Measurements from ENCODE around the gene IPO5. TPM values are rescaled to one million over a fixed set of nuclear protein-coding genes. Genes with fewer than 3 reads are reported as not detected.
"Not testable (repeated sequence)": the region's sequence is repeated elsewhere in the genome, so short reads cannot be mapped to it uniquely, and the experiment has no call there.

The IPO5 gene
- polyA plus RNA-seq, 1 donor from 2014 or later: 25.3 TPM

DNA sequence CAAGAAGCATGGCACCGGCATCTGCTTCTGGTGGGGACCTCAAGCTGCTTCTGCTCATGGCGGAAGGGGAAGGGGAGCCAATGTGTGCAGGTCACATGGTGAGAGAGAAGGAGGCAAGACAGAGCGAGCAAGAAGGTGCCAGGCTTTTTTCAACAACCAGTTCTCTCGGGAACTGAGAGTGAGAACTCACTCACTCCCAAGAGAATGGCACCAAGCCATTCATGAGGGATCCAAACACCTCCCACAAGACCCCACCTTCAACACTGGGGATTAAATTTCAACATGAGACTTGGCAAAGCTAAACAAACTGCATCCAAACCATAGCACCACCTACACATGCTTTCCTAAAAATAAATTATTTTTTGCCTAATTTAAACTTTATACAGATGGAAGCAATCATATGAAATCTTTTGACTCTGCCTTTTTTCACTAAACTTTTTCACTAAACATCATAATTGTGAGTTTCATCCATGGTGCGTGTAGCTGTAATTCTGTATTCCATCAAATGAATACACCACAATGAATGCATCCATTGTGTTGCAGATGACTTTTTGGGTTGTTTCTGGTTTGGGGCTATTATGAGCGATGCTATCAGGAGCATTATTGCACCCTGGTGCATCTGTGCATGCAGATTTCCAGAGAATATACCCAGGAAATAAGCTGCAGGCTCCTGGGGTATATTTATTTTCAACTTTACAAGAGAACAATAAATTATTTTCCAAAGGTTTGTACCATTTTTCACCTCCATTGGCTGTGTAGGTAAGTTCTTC is 14.6 kb upstream of the IPO5 start:
- Mint-ChIP-seq H3K4me3 (no peak overlapping the region), H3K36me3 (peaks cover 3% of the 10 kb centered on the region), H3K27ac (peak overlapping the region in 1 of 3 donors; percentile 62), H3K27me3 (peaks cover 14% of the 10 kb centered on the region), H3K9me3 (peaks cover 0 to 3% (median 0%) of the 10 kb centered on the region in 3 donors), H3K4me1 (peaks cover 0 to 4% (median 0%) of the 10 kb centered on the region in 3 donors)

DNA sequence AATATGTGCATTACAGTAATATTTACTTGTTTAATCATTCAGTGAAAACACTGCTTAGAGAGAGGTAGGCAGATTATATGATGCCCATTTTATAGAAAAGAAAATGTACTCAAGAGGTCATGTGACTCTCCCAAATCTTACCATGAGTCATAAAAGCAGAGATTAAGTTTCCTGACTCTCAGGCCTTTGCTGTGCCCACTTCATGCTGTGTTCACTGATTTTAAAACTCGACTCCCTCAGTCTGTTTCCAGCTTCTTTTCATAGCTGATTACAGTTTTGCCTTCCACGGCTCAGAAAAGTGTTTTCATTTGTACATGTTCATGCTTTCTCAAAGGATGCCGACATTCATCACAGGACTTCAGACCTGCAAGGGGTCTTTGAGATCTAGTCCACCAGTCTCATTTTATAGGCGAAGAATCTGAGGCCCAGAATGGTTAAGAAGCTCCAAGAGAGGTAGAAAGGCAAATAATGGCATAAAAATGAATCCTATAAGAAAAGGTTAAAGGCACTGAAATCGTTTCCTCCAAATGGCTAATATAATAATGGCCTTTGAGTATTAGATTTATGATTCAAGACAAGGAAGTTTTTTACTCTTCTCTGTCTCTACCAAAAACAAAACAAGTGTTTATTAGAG is 9.0 kb upstream of the IPO5 start:
- no peak overlapping the region for H3K4me3 Mint-ChIP-seq
- no peak overlapping the region for H3K27ac Mint-ChIP-seq
- peaks cover 5% of the 10 kb centered on the region for H3K27me3 Mint-ChIP-seq
- H3K36me3 Mint-ChIP-seq: peaks cover 3% of the 10 kb centered on the region
- peaks cover 0 to 8% (median 7%) of the 10 kb centered on the region in 3 donors for H3K9me3 Mint-ChIP-seq
- H3K4me1 Mint-ChIP-seq: peaks cover 3 to 10% (median 4%) of the 10 kb centered on the region in 3 donors

DNA sequence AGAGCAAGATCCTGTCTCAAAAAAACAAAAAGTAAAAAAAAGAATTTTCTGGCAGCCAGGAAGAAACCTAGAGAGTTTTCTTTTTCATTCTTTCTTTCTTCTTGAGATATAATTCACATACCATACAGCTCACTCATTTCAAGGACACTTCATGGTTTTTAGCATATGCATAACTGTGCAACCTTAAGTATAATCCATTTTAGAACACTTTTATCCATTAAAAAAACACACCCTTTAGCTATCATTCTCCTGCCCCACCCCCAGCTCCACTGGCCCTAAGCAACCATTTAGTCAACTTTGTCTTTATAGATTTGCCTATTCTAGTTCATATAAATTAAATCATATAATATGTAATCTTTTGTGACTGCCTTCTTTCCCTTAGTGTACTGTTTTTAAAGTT is 8.1 kb upstream of the IPO5 start:
- H3K36me3 Mint-ChIP-seq: peaks cover 2% of the 10 kb centered on the region
- H3K4me3 Mint-ChIP-seq: no peak overlapping the region
- H3K4me1 Mint-ChIP-seq: peaks cover 3 to 10% (median 4%) of the 10 kb centered on the region in 3 donors
- peaks cover 1 to 10% (median 8%) of the 10 kb centered on the region in 3 donors for H3K9me3 Mint-ChIP-seq
- peaks cover 6% of the 10 kb centered on the region for H3K27me3 Mint-ChIP-seq
- no peak overlapping the region for H3K27ac Mint-ChIP-seq

DNA sequence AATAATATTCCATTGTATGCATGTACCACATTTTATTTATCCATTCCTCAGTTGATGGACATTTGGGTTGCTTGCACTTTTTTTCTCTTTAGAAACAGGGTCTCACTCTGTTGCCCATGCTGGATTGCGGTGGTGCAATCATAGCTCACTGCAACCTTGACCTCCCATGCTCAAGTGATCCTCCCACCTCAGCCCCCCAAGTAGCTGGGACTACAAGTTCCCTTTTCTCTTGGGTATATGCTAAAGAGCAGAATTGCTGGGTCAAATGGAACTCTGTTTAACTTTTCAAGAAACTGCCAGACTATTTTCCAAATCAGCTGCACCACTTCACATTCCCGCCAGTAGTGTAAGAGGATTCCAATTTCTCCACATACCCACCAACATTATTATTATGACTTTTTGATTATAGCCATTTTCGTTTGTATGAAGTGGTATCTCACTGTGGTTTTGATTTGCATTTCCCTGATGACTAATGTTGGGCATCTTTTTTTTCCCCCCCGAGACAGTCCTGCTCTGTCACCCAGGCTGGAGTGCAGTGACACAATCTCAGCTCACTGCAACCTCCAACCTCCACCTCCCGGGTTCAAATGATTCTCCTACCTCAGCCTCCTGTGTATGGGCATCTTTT is 7.6 kb upstream of the IPO5 start:
- Mint-ChIP-seq H3K4me3 (peak overlapping the region in 2 of 4 donors; percentile 17 to 66), H3K27me3 (peaks cover 6% of the 10 kb centered on the region)

DNA sequence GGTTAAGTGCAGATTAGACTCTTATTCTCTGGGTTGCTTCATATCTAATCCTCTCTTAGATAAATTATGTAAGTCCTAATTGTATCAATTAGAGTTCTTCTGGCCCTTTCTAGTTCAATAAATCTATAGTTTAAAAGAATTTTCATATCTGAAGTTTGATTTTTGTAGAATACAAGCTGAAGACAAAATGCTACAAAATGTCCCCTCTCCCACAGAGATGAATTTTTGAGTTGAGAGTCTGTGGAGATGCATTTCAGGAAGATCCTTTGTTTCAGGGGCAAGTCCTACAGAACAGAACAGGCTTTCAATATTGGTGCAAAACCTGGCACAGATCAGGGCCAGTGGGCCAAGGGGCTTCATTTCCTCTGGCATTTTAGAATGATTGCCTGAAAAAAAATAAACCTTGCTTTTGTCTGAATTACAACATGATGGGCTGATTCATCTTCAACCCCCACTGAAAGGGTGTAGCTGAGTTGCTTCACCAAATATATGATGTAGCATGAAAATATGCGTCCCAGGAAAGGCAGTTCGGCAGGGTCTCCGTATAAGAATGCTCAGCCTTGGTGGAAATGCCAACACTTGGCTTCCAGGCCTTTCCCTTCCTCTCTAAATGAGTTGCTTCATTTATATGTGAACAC is 6.4 kb upstream of the IPO5 start:
- H3K27me3 Mint-ChIP-seq: peaks cover 6% of the 10 kb centered on the region
- H3K27ac Mint-ChIP-seq: no peak overlapping the region
- H3K36me3 Mint-ChIP-seq: peaks cover 3% of the 10 kb centered on the region
- peaks cover 1 to 10% (median 7%) of the 10 kb centered on the region in 3 donors for H3K9me3 Mint-ChIP-seq
- H3K4me3 Mint-ChIP-seq: no peak overlapping the region
- peaks cover 4 to 10% (median 5%) of the 10 kb centered on the region in 3 donors for H3K4me1 Mint-ChIP-seq

More for the DNA sequence above, 7.6 kb upstream of the IPO5 start:
- Mint-ChIP-seq H3K9me3 (peaks cover 1 to 10% (median 8%) of the 10 kb centered on the region in 3 donors), H3K4me1 (peaks cover 3 to 10% (median 4%) of the 10 kb centered on the region in 3 donors), H3K36me3 (peaks cover 3% of the 10 kb centered on the region), H3K27ac (no peak overlapping the region)

DNA sequence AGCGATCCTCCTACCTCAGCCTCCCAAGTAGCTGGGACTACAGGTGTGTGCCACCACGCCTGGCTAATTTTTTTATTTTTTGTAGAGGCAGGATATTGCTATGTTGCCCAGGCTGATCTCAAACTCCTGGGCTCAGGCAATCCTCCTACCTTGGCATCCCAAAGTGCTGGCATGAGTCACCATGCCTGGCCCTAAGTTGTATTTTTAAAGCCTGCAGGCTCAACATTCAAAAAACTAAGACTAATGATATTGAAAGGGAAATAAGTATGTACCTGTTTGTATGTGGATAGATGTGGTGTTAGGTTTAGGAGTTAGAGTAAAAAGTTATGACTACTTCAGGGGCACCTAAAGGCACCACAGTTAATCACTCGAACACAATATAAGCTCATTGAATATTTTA is 5.4 kb upstream of the IPO5 start:
- peaks cover 3% of the 10 kb centered on the region for H3K36me3 Mint-ChIP-seq
- no peak overlapping the region for H3K27ac Mint-ChIP-seq
- H3K9me3 Mint-ChIP-seq: peaks cover 1 to 10% (median 7%) of the 10 kb centered on the region in 3 donors
- H3K4me1 Mint-ChIP-seq: peaks cover 6 to 8% (median 7%) of the 10 kb centered on the region in 3 donors
- no peak overlapping the region for H3K4me3 Mint-ChIP-seq
- H3K27me3 Mint-ChIP-seq: peaks cover 6% of the 10 kb centered on the region

DNA sequence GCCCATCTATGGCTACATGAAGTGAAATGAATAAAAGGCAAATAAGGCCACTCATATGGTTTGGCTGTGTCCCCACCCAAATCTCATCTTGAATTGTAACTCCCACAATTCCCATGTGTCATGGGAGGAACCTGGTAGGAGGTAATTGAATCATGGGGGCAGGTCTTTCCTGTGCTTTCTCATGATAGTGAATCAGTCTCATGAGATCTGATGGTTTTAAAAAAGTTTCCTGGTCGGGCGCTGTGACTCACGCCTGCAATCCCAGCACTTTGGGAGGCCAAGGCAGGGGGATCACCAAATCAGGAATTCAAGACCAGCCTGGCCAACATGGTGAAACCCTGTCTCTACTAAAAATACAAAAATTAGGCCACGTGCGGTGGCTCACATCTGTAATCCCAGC is 4.2 kb upstream of the IPO5 start:
- not testable (repeated sequence) for H3K27ac Mint-ChIP-seq, H3K4me3 Mint-ChIP-seq, H3K4me1 Mint-ChIP-seq, H3K36me3 Mint-ChIP-seq, H3K27me3 Mint-ChIP-seq
- H3K9me3 Mint-ChIP-seq: peaks cover 1 to 10% (median 6%) of the 10 kb centered on the region in 3 donors

DNA sequence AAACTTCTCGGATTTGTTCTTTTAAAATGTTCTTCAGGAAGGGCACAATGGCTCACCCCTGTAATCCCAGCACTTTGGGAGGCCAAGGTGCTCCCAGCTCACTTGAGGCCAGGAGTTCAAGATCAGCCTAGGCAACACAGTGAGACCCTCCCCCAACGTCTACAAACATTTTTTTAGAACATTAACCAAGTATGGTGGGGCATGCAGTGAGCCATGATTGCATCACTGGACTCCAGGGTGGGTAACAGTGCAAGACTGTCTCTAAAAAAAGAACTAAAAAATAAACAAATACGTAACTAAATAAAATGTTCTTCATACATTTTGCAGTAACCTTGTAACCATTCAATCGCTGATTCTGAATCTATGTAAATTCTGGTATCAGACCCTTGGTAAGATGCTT is 2.1 kb upstream of the IPO5 start:
- Mint-ChIP-seq H3K27ac (no peak overlapping the region), H3K4me3 (no peak overlapping the region), H3K27me3 (peaks cover 6% of the 10 kb centered on the region), H3K36me3 (peaks cover 3% of the 10 kb centered on the region), H3K9me3 (peaks cover 0 to 3% (median 1%) of the 10 kb centered on the region in 3 donors), H3K4me1 (peaks cover 2 to 5% (median 4%) of the 10 kb centered on the region in 3 donors)

DNA sequence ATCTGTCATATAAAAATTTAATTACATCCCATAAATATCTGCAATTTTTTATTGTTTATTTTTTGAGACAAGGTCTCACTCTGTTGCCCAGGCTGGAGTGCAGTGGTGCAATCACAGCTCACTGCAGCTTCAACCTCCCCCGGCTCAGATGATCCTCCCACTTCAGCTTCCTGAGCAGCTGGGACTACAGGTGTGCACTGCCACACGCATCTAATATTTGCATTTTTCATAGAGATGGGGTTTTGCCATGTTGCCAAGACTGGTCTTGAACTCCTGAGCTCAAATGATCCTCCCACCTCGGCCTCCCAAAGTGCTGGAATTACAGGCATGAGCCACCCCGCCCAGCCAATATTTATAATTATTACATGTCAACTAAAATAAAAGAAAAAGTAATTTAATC is 644 bp upstream of the IPO5 start:
- not testable (repeated sequence) for H3K4me3 Mint-ChIP-seq, H3K4me1 Mint-ChIP-seq, H3K27ac Mint-ChIP-seq, H3K36me3 Mint-ChIP-seq, H3K27me3 Mint-ChIP-seq, H3K9me3 Mint-ChIP-seq

DNA sequence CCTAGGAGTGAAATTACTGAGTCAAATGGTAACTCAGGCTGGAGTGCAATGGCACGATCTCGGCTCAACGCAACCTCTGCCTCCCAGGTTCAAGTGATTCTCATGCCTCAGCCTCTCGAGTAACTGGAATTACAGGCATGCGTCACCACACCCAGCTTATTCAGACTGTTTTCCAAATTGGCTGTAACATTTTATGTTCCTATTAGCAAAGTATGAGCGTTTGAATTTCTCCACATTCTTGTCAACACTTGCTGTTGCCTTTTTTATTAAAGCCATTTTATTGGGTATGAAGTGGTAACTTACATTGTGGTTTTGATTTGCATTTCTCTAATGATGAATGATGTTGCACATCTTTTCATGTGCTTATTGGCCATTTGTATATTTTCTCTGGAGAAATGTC is 7.9 kb downstream of the IPO5 start:
- Mint-ChIP-seq H3K9me3 (no peaks in the 10 kb centered on the region), H3K27ac (no peak overlapping the region), H3K4me1 (no peaks in the 10 kb centered on the region), H3K27me3 (peaks cover 2% of the 10 kb centered on the region), H3K36me3 (no peaks in the 10 kb centered on the region), H3K4me3 (no peak overlapping the region)

DNA sequence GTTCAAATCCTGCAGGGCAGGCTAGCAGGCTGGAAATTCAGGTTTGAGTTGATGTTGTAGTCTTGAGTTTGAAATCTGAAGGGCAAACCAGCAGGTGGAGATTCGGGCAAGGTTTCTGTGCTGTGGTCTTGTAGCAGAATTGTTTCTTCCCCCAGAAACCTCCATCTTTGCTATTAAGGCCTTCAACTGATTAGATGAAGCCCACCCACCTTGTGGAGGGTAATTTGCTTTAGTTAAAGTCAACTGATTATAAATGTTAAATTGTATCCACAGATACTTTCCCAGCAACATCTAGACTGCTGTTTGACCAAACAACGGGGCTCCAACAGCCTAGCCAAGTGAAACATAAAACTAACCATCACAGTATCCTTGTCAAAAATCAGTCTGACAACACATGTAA is 9.4 kb downstream of the IPO5 start:
- Mint-ChIP-seq H3K9me3 (no peaks in the 10 kb centered on the region), H3K27ac (no peak overlapping the region), H3K4me1 (no peaks in the 10 kb centered on the region), H3K27me3 (peaks cover 5% of the 10 kb centered on the region), H3K36me3 (no peaks in the 10 kb centered on the region), H3K4me3 (no peak overlapping the region)

DNA sequence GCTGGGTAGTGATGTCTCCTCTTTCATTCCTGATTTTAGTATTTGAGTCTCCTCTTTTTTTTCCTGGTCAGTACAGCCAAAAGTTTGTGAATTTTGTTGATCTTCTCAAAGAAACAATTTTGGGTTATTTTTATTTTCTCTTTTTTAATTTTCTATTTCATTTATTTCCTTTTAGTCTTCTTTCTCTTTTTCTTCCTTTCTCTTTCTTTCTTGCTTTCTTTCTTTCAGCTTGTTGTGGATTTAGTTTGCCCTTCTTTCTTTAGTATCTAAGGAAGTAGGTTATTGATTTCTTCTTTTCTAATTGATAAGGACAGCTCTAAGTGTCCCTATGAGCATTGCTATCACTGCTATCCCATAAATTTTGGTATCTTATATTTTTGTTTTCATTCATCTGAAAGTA is 13.8 kb downstream of the IPO5 start:
- H3K4me3 Mint-ChIP-seq: no peak overlapping the region
- no peaks in the 10 kb centered on the region for H3K4me1 Mint-ChIP-seq
- no peaks in the 10 kb centered on the region for H3K9me3 Mint-ChIP-seq
- no peak overlapping the region for H3K27ac Mint-ChIP-seq
- peaks cover 8% of the 10 kb centered on the region for H3K27me3 Mint-ChIP-seq
- no peaks in the 10 kb centered on the region for H3K36me3 Mint-ChIP-seq

DNA sequence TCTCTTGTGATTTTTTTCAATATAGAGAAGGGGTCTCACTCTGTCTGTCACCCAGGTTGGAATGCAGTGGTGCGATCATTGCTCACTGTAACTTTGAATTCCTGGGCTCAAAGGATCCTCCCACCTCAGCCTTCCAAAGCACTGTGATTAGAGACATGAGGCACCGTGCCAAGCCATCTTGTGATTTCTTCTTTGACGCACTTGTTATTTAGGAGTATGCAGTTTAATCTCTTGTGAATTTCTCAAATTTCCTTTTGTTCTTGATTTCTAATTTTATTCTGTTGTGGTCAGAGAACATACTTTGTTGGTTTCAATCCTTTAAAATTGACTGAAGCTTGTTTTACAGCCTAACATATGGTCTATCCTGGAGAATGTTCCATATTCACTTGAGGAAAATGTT is 14.5 kb downstream of the IPO5 start:
- H3K4me1 Mint-ChIP-seq: no peaks in the 10 kb centered on the region
- no peak overlapping the region for H3K4me3 Mint-ChIP-seq
- H3K36me3 Mint-ChIP-seq: no peaks in the 10 kb centered on the region
- H3K27ac Mint-ChIP-seq: peak overlapping the region in 1 of 3 donors; percentile 68
- no peaks in the 10 kb centered on the region for H3K9me3 Mint-ChIP-seq
- H3K27me3 Mint-ChIP-seq: peaks cover 9% of the 10 kb centered on the region

DNA sequence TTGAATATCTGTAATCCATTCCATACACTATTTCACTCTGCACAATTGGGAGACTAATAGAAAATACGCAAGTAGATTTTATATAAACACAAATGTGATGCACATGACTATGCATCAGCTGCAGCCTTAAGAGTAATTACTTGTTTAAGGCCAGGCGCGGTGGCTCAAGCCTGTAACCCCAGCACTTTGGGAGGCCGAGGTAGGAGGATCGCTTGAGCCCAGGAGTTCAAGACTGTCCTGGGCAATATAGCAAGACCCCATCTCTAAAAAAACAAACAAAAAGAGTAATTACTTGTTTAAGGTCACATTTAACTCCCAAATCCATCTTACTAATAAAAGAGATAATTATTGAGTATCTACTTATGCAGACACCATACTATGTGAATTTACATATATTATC is 18.0 kb downstream of the IPO5 start:
- Mint-ChIP-seq H3K27me3 (peaks cover 8% of the 10 kb centered on the region), H3K36me3 (no peaks in the 10 kb centered on the region), H3K27ac (no peak overlapping the region), H3K9me3 (no peaks in the 10 kb centered on the region), H3K4me1 (peaks cover 3 to 5% (median 4%) of the 10 kb centered on the region in 3 donors), H3K4me3 (peak overlapping the region in 1 of 4 donors; percentile 63)

DNA sequence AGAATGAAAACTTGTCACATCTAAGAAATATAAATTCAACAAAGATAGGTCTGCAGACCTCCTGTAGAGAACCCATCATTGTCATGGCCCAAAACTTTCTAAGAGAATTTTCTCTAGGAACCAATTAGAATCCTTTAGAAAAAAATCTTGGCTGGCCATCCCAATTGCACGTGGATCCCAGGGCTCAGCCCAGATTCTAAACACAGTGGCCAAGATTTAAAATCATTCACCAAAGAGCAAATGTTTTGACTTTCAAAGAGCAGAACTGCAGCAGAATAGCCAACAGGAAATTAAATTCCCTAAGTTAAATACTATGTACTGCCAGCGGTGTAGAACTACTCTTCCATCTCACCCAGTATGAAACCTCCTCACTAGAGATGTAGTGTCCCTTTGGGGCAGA is 21.3 kb downstream of the IPO5 start:
- H3K4me1 Mint-ChIP-seq: peaks cover 14 to 28% (median 22%) of the 10 kb centered on the region in 3 donors
- peaks cover 1% of the 10 kb centered on the region for H3K27me3 Mint-ChIP-seq
- H3K4me3 Mint-ChIP-seq: peak overlapping the region; percentile 60 to 95 (median 87)
- H3K27ac Mint-ChIP-seq: peak overlapping the region in 1 of 3 donors; percentile 87
- H3K9me3 Mint-ChIP-seq: no peaks in the 10 kb centered on the region
- H3K36me3 Mint-ChIP-seq: no peaks in the 10 kb centered on the region

Measured in IgD-negative memory B cell (primary cell).